Lower leg skin (tissue), 4 donors: ENCODE data around the gene CALN1. TPM values are rescaled to one million over a fixed set of nuclear protein-coding genes. Genes with fewer than 3 reads are reported as not detected.

Experiments used
- DNase-seq, 2 donors: peaks; one replicate each; pipeline ENCODE4 v3.0.0-alpha.2; 2019; ENCODE audit warnings: low spot score in 2 of 2
- H3K4me3 ChIP-seq: fragments of 200-600 bp; sonication (generic); 2 replicates; pipeline ENCODE4 v1.5.1; 2017; ENCODE audit warnings: mild to moderate bottlenecking, low read depth; ENCODE audit not compliant: poor library complexity, severe bottlenecking
- POLR2A ChIP-seq, 2 donors: fragments of 450-650 bp; IDR thresholded peaks; one replicate each; pipeline ENCODE4 v1.6.1; 2016 to 2017; ENCODE audit warnings: antibody characterized with exemption in 2 of 2, mild to moderate bottlenecking in 1 of 2, moderate library complexity in 1 of 2
- WGBS, 2 donors: methylation state at CpG; one replicate each; pipeline ENCODE4 v1.1.5; 2018; 5-methylcytosine and 5-hydroxymethylcytosine counted together
- intact Hi-C: fragments of 100-400 bp; cut with DNase I; formaldehyde crosslinking; loops from one replicate; pipeline ENCODE4 v1.15.0; 2023; ENCODE audit warnings: low total_unique reads
- total RNA-seq, 4 donors: library from RNA; depleted of rRNA; stranded (reverse); fragments of >200 nt; gene quantifications; one replicate each; pipeline ENCODE4 v1.1.0, GENCODE V29; 2016
- TF ChIP-seq, protein P1 (sequence below), 3 donors: fragments of 450-650 bp; IDR thresholded peaks; one replicate each; pipeline ENCODE4 v1.5.1; 2016; ENCODE audit warnings: antibody characterized with exemption in 3 of 3, mild to moderate bottlenecking in 3 of 3, moderate library complexity in 2 of 3

CALN1 gene
- total RNA-seq, 4 donors from 2014 or later = 2.3 to 11.2 (median 7.3) TPM

DNA sequence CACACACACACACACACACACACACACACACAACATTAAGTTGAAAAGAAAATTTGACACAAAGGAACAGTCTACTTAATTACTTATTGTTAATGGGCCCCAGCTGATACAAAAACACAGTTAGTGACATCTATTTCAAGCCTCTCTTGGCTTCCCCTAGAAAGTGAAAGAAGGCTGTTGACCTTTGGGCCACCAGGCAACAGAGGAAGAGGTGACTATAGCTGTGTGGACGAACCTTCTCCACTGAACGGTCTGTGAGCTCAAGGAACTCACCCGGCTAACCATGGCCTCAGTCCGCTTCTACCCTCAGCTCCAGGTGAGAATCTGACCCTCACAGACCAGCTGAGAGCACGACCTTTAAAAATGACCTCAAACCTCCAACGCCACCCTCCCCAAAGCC, 32.9 kb upstream of the CALN1 start:
- TF ChIP-seq, protein P1, sequence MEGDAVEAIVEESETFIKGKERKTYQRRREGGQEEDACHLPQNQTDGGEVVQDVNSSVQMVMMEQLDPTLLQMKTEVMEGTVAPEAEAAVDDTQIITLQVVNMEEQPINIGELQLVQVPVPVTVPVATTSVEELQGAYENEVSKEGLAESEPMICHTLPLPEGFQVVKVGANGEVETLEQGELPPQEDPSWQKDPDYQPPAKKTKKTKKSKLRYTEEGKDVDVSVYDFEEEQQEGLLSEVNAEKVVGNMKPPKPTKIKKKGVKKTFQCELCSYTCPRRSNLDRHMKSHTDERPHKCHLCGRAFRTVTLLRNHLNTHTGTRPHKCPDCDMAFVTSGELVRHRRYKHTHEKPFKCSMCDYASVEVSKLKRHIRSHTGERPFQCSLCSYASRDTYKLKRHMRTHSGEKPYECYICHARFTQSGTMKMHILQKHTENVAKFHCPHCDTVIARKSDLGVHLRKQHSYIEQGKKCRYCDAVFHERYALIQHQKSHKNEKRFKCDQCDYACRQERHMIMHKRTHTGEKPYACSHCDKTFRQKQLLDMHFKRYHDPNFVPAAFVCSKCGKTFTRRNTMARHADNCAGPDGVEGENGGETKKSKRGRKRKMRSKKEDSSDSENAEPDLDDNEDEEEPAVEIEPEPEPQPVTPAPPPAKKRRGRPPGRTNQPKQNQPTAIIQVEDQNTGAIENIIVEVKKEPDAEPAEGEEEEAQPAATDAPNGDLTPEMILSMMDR (IDR thresholded peaks at IDR 0.05) = no peak
- TF ChIP-seq POLR2A (IDR thresholded peaks at IDR 0.05) = no peak

GRCh38 chr7:72444026-72444776, 32.1 kb upstream of the CALN1 start:
- DNase-seq = no peak
- TF ChIP-seq POLR2A (IDR thresholded peaks at IDR 0.05) = no peak
- TF ChIP-seq, protein P1 (IDR thresholded peaks at IDR 0.05) = no peak
- intact Hi-C loops = no loop called here
- WGBS, 2 donors = 60 to 67% methylated on average over 8 of the region's 8 CpGs
- H3K4me3 ChIP-seq = no peak overlapping the region

More for the DNA sequence above, 32.9 kb upstream of the CALN1 start:
- WGBS, 2 donors = 83 to 89% methylated on average over 6 of the region's 6 CpGs
- no peak for DNase-seq
- H3K4me3 ChIP-seq = no peak overlapping the region
- intact Hi-C loops = no loop called here

DNA sequence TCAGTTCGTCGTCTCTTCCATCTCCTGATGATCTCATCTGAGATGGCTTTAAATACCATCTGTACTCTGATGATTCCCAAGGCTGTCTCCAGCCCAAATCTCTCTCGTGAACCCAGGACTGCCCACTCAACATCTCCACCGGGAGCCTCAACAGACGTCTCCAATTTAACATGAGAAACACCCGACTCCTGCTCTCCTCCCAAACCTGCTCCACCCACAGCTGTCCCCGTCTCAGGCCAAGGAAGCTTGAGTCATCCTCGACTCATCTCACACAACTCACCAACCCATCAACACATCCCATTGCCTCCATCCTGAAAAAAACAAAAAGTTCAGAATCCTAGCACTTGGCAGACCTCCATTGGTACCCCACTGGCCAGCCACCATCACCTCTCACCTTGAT, 29.7 kb upstream of the CALN1 start:
- intact Hi-C loops = no loop called here
- TF ChIP-seq, protein P1 (IDR thresholded peaks at IDR 0.05) = no peak
- TF ChIP-seq POLR2A (IDR thresholded peaks at IDR 0.05) = no peak
- H3K4me3 ChIP-seq = no peak overlapping the region
- DNase-seq = no peak
- 41 to 45% methylated on average over 8 of the region's 8 CpGs for WGBS, 2 donors

GRCh38 chr7:72438491-72438890, 26.4 kb upstream of the CALN1 start:
- no peak for DNase-seq
- TF ChIP-seq POLR2A (IDR thresholded peaks at IDR 0.05) = no peak
- TF ChIP-seq, protein P1 (IDR thresholded peaks at IDR 0.05) = no peak
- 81 to 83% methylated on average over 7 of the region's 7 CpGs for WGBS, 2 donors
- no peak overlapping the region for H3K4me3 ChIP-seq
- intact Hi-C loops = no loop called here

DNA sequence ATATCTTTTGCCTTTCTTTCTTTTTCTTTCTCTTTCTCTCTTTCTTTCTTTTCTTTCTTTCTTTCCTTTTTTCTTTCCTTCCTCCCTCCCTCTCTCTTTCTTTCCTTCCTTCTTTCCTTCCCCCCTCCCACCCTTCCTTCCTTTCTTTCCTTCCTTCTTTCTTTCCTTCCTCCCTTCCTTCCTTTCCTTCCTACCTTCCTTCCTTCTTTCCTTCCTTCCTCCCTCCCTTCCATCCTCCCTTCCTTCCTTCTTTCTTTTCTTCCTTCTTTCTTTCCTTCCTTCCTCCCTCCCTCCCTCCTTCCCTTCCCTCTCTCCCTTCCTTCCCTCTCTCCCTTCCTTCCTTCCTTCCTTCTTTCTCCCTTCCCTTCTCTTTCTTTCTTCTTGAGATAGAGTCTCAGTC, 25.5 kb upstream of the CALN1 start:
- H3K4me3 ChIP-seq = no peak overlapping the region
- TF ChIP-seq, protein P1 (IDR thresholded peaks at IDR 0.05) = no peak
- TF ChIP-seq POLR2A (IDR thresholded peaks at IDR 0.05) = no peak
- intact Hi-C loops = no loop called here
- DNase-seq = no peak
